ENCODE data around the gene ZIC5. TPM values are rescaled to one million over a fixed set of nuclear protein-coding genes. Genes with fewer than 3 reads are reported as not detected.

ZIC5 gene
- total and polyA plus RNA-seq, 2 of the 4 experiments (the other 2 are of a cell fraction): not detected

DNA sequence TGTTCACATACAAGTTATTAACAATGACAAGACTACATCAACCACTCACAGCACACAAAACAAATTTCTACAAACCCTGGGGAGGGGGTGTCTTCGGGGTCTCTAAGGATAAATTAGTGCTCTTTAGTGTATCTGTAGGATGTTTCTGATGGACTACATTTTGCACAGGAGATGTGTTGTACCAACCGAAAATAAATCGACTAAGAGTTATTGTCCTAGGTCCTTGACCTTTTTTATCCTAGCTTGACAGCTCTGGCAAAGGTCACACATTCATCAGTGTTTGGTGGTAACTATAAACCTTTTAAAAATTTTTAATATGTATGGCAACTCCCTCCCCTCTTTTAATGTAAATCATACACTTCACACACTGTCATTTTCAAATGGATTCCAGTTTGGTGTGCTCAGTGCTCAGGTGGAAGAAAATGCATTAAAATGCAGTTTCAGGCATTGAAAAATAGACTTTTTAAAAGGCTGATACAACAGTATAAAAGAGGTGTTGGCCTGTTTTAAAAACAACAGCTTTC is 7.7 kb downstream of the ZIC5 start:
- no peak overlapping the region for H3K18ac ChIP-seq (ENCODE audit: low read depth, low read length)
- H2BK15ac ChIP-seq (ENCODE audit: low read depth, low read length): no peak overlapping the region
- no peak overlapping the region for H3K56ac ChIP-seq (ENCODE audit: extremely low read depth, insufficient read depth, low read length)
- dilution Hi-C loops (cut with HindIII; ENCODE audit: low sequenced_read_pairs, unreplicated experiment): no loop called here
- H3K4ac ChIP-seq (ENCODE audit: low read depth, low read length): no peak overlapping the region
- H4K8ac ChIP-seq (ENCODE audit: low read depth in 2 of 2, low read length in 2 of 2): no peak overlapping the region
- TF ChIP-seq SMC3 (IDR thresholded peaks at IDR 0.05; ENCODE audit: low read depth, low read length) (no peak), MAFK (IDR thresholded peaks at IDR 0.05; ENCODE audit: low read depth, low read length) (no peak), POLR2A (IDR thresholded peaks at IDR 0.05; ENCODE audit: low read depth, low read length) (no peak), MXI1 (IDR thresholded peaks at IDR 0.05; ENCODE audit: borderline replicate concordance, low read depth, low read length) (no peak), RFX5 (IDR thresholded peaks at IDR 0.05; ENCODE audit: low read depth, low read length) (no peak), CEBPB (IDR thresholded peaks at IDR 0.05; ENCODE audit: low read depth, low read length) (no peak), NFE2L2 (IDR thresholded peaks at IDR 0.05; ENCODE audit: low read depth, low read length) (no peak), MAZ (IDR thresholded peaks at IDR 0.05; ENCODE audit: borderline replicate concordance, low read depth, low read length) (no peak), RAD21 (IDR thresholded peaks at IDR 0.05; ENCODE audit: low read length) (no peak), BHLHE40 (IDR thresholded peaks at IDR 0.05; ENCODE audit: low read depth, low read length) (no peak), RCOR1 (IDR thresholded peaks at IDR 0.05; ENCODE audit: insufficient replicate concordance, low read length) (no peak), CHD1 (IDR thresholded peaks at IDR 0.05; ENCODE audit: low read depth, low read length) (no peak), FOS (IDR thresholded peaks at IDR 0.05; ENCODE audit: low read depth, low read length) (no peak)
- TF ChIP-seq, protein P1, sequence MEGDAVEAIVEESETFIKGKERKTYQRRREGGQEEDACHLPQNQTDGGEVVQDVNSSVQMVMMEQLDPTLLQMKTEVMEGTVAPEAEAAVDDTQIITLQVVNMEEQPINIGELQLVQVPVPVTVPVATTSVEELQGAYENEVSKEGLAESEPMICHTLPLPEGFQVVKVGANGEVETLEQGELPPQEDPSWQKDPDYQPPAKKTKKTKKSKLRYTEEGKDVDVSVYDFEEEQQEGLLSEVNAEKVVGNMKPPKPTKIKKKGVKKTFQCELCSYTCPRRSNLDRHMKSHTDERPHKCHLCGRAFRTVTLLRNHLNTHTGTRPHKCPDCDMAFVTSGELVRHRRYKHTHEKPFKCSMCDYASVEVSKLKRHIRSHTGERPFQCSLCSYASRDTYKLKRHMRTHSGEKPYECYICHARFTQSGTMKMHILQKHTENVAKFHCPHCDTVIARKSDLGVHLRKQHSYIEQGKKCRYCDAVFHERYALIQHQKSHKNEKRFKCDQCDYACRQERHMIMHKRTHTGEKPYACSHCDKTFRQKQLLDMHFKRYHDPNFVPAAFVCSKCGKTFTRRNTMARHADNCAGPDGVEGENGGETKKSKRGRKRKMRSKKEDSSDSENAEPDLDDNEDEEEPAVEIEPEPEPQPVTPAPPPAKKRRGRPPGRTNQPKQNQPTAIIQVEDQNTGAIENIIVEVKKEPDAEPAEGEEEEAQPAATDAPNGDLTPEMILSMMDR (conservative IDR thresholded peaks at IDR 0.05; ENCODE audit: low read depth, low read length): no peak
- TF ChIP-seq, protein P2, sequence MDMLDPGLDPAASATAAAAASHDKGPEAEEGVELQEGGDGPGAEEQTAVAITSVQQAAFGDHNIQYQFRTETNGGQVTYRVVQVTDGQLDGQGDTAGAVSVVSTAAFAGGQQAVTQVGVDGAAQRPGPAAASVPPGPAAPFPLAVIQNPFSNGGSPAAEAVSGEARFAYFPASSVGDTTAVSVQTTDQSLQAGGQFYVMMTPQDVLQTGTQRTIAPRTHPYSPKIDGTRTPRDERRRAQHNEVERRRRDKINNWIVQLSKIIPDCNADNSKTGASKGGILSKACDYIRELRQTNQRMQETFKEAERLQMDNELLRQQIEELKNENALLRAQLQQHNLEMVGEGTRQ (IDR thresholded peaks at IDR 0.05; ENCODE audit: low read depth, low read length): no peak
- TF ChIP-seq, protein P3, sequence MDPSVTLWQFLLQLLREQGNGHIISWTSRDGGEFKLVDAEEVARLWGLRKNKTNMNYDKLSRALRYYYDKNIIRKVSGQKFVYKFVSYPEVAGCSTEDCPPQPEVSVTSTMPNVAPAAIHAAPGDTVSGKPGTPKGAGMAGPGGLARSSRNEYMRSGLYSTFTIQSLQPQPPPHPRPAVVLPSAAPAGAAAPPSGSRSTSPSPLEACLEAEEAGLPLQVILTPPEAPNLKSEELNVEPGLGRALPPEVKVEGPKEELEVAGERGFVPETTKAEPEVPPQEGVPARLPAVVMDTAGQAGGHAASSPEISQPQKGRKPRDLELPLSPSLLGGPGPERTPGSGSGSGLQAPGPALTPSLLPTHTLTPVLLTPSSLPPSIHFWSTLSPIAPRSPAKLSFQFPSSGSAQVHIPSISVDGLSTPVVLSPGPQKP (IDR thresholded peaks at IDR 0.05; ENCODE audit: borderline replicate concordance, low read depth, low read length): no peak
- no peak overlapping the region for H2BK5ac ChIP-seq (ENCODE audit: low read depth, low read length, poor library complexity, severe bottlenecking)
- no peak overlapping the region for H3K27ac ChIP-seq (ENCODE audit: insufficient read depth, low read length)
- H2BK20ac ChIP-seq (ENCODE audit: low read depth, low read length): no peak overlapping the region
- no peak overlapping the region for H4K5ac ChIP-seq (ENCODE audit: low read depth, low read length)
- ChIA-PET CTCF (no interaction called here), POLR2A (ENCODE audit: unreplicated experiment) (no interaction called here)
- no peaks in the 10 kb centered on the region for H3K79me1 ChIP-seq (ENCODE audit: low read depth in 1 of 2, low read length in 2 of 2)
- no peak overlapping the region for H3K9ac ChIP-seq (ENCODE audit: low read depth, low read length)
- H4K20me1 ChIP-seq (ENCODE audit: insufficient read depth, low read length): no peaks in the 10 kb centered on the region
- intact Hi-C loops (cut with micrococcal nuclease): no loop called here
- no peak overlapping the region for H3K23ac ChIP-seq (ENCODE audit: low read depth, low read length)
- H3K4me1 ChIP-seq (ENCODE audit: control insufficient read depth, insufficient read depth, low read length): no peaks in the 10 kb centered on the region
- H3K9me1 ChIP-seq (ENCODE audit: insufficient read depth, low read length): no peaks in the 10 kb centered on the region
- in situ Hi-C loops (cut with MboI; ENCODE audit: low sequenced_read_pairs): no loop called here
- H2AK5ac ChIP-seq (ENCODE audit: low read depth, low read length): no peak overlapping the region
- peaks cover 5% of the 10 kb centered on the region; the same call in 1 of the 2 replicates for H3K9me3 ChIP-seq (ENCODE audit: control insufficient read depth, insufficient read depth, low read length)
- H2BK120ac ChIP-seq (ENCODE audit: low read depth, low read length): no peak overlapping the region
- no CpG with 5 or more reads among the region's 3 CpGs for WGBS, 2 experiments (ENCODE audit: extremely low coverage in 2 of 2, insufficient read length in 1 of 2)
- no TSS peak for BruUV-seq (replicated peaks)
- peaks cover 78% of the 10 kb centered on the region for H3K27me3 ChIP-seq (ENCODE audit: control insufficient read depth, insufficient read depth, low read length)
- H2AFZ ChIP-seq (replicated peaks; ENCODE audit: low read length, poor library complexity): no peak overlapping the region
- DNase-seq: no peak
- H3K14ac ChIP-seq (replicated peaks; ENCODE audit: low read depth, low read length): no peak overlapping the region
- no peak overlapping the region for H2AK9ac ChIP-seq (replicated peaks; ENCODE audit: low read depth, low read length, poor library complexity)
- no peak overlapping the region for H3K4me3 ChIP-seq (ENCODE audit: insufficient read depth, low read depth, low read length)
- H4K91ac ChIP-seq (ENCODE audit: insufficient read depth, low read depth, low read length): no peak overlapping the region
- H3K4me2 ChIP-seq (ENCODE audit: low read depth, low read length): no peak overlapping the region
- no peak for ATAC-seq (ENCODE audit: low read depth)
- H3K36me3 ChIP-seq (ENCODE audit: control insufficient read depth, insufficient read depth, low read length): no peaks in the 10 kb centered on the region
